ENCODE results near the gene ALG9. TPM values are rescaled to one million over a fixed set of nuclear protein-coding genes. Genes with fewer than 3 reads are reported as not detected.

ALG9 gene
- total RNA-seq, 3 donors from 2014 or later, result 31.8 to 46.2 (median 43.9) TPM

DNA sequence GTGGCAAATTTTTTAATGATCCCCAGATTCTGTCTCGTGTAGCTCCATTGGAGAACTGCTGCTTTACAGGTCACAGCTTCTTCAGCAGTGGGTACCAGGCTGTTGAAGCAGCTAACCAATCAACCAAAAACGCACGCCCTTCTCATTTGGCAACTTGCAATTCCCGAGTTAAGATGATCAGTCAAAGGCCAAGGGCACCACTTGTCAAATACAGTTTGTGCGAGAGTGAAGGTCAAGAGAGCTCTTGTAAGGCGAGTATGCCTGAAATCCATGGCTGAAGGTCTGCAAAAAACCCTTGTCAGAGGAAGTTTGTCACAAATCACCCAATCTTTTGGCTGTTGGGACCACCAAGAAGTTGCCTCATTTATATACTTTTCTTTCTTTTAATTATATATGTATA is 92.3 kb downstream of the ALG9 start:
- TF ChIP-seq POLR2A (IDR thresholded peaks at IDR 0.05) (no peak), POLR2AphosphoS5 (IDR thresholded peaks at IDR 0.05) (no peak)
- TF ChIP-seq, protein P1, sequence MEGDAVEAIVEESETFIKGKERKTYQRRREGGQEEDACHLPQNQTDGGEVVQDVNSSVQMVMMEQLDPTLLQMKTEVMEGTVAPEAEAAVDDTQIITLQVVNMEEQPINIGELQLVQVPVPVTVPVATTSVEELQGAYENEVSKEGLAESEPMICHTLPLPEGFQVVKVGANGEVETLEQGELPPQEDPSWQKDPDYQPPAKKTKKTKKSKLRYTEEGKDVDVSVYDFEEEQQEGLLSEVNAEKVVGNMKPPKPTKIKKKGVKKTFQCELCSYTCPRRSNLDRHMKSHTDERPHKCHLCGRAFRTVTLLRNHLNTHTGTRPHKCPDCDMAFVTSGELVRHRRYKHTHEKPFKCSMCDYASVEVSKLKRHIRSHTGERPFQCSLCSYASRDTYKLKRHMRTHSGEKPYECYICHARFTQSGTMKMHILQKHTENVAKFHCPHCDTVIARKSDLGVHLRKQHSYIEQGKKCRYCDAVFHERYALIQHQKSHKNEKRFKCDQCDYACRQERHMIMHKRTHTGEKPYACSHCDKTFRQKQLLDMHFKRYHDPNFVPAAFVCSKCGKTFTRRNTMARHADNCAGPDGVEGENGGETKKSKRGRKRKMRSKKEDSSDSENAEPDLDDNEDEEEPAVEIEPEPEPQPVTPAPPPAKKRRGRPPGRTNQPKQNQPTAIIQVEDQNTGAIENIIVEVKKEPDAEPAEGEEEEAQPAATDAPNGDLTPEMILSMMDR (IDR thresholded peaks at IDR 0.05), result no peak
- DNase-seq (ENCODE audit: low spot score in 2 of 2), result no peak
- Histone ChIP-seq H3K4me3 (no peak overlapping the region), H3K9me3 (no peaks in the 10 kb centered on the region), H3K27me3 (no peaks in the 10 kb centered on the region), H3K36me3 (no peaks in the 10 kb centered on the region), H3K27ac (no peak overlapping the region), H3K4me1 (no peaks in the 10 kb centered on the region)
- intact Hi-C loops (cut with DNase I; ENCODE audit: low total_unique reads), result loop anchor here (10.0 kb wide), 1 partner anchor 184 kb away; no protein-coding TSS in a partner anchor

DNA sequence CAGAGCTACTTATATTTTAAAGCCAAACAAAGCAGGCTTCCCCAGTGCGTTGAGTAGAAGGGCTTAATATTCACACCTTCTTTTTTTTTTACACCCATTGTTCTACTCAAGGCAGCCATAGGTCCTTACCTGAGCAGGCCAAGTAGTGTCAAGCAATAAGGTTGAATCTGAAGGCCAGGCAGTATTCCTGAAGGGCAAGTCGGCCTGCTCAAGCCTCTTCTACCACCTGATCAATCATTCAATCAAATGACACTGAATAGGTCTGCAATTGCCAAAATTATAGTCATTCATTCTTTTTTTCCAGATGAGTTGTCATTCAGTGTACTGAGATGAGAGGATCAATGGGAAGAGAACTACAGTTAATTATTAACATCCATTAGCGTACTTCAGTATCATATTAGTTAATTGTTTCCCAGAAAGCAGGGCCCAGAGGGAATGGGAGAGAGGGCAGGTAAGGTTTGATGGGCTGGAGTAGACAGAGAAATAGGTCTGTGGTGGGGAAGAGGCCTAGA is 93.3 kb downstream of the ALG9 start:
- Histone ChIP-seq H3K27ac (no peak overlapping the region), H3K36me3 (no peaks in the 10 kb centered on the region), H3K4me1 (no peaks in the 10 kb centered on the region), H3K4me3 (no peak overlapping the region), H3K9me3 (no peaks in the 10 kb centered on the region), H3K27me3 (no peaks in the 10 kb centered on the region)
- TF ChIP-seq POLR2AphosphoS5 (IDR thresholded peaks at IDR 0.05), result no peak
- TF ChIP-seq POLR2A (IDR thresholded peaks at IDR 0.05), result no peak
- TF ChIP-seq, protein P1 (IDR thresholded peaks at IDR 0.05), result no peak
- DNase-seq (ENCODE audit: low spot score in 2 of 2), result no peak
- intact Hi-C loops (cut with DNase I; ENCODE audit: low total_unique reads), result loop anchor here (10.0 kb wide), 1 partner anchor 183 kb away; no protein-coding TSS in a partner anchor

DNA sequence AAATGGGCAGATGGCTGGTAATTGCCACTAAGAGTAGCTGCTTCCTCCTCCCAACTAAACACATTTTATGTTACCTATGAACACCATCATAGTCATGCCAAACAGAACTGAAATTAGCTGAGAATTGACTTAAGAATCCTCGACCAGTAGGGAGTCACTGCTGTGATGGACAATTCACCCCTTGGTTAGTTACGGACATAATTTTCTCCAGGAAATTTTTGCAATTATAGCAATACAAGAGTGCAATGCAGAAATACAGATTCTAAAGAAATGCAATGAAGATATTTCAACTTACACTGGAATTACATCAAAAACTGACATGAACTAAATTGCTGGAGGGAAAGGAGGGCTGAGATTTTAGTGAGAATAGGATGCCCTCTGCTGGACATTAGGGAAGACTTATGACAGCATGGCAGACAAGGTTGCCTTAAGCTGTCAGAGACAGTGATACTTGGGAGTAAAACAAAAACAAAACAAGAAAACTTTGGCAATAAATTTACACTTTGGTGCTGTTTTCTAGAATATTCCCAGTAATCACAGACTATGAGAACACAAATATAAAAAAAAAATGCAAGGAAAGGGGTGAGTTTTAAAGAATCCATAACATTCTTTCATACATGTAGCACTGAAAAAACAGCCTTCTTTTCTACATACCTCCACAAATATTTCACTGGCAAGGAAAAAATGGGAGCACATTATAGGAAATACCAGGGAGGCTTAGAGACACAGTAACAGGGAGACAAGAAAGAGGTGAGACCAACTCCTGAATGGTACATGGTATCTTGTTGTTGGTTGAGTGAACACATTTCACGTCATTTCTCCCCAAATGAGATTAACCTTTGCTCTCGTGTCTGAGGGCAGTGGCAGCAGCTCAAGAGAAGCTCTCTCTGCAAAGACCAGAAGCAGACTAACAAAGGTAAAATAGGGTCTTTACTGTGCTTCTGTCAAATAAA is 94.0 kb downstream of the ALG9 start:
- no peak overlapping the region for H3K4me3 ChIP-seq
- no peaks in the 10 kb centered on the region for H3K9me3 ChIP-seq
- no peaks in the 10 kb centered on the region for H3K27me3 ChIP-seq
- H3K4me1 ChIP-seq, result no peaks in the 10 kb centered on the region
- no peaks in the 10 kb centered on the region for H3K36me3 ChIP-seq
- TF ChIP-seq POLR2AphosphoS5 (IDR thresholded peaks at IDR 0.05) (peak in 1 of 3 donors; percentile 25), POLR2A (IDR thresholded peaks at IDR 0.05) (no peak)
- TF ChIP-seq, protein P1 (IDR thresholded peaks at IDR 0.05), result peak; percentile 73 to 89 (median 84)
- DNase-seq (ENCODE audit: low spot score in 2 of 2), result no peak
- intact Hi-C loops (cut with DNase I; ENCODE audit: low total_unique reads), result loop anchor here (10.0 kb wide), 1 partner anchor 183 kb away; no protein-coding TSS in a partner anchor
- H3K27ac ChIP-seq, result no peak overlapping the region

DNA sequence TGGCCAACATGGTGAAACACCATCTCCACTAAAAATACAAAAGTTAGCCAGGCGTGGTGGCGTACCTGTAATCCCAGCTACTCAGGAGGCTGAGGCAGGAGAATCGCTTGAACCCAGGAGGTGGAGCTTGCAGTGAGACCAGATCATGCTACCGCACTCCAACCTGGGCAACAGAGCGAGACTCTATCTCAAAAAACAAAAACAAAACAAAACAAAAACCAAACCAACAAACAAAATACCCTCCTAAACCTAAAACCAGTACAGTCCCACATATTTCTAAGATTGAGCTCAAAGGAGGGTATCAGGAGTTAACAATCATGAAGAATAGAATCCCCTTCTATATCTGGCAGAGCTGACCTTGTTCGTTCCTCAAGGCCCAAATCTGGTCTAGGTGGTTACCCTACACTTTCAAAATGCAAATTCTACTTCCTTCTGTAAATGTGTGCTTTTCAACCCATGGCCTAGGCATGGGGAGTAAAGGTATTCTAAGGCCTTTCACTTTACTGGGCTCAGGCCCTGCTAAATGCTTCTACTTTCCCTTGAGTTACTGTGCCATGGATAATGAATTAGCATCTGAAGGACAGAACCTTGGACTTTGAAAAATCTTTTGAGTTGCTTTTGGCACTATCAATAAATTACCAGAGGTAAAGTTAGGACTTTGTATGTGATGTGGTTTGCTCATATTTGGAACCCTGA is 94.8 kb downstream of the ALG9 start:
- no peak overlapping the region for H3K4me3 ChIP-seq
- no peaks in the 10 kb centered on the region for H3K36me3 ChIP-seq
- no peak for DNase-seq (ENCODE audit: low spot score in 2 of 2)
- intact Hi-C loops (cut with DNase I; ENCODE audit: low total_unique reads), result loop anchor here (10.0 kb wide), 1 partner anchor 182 kb away; no protein-coding TSS in a partner anchor
- no peaks in the 10 kb centered on the region for H3K9me3 ChIP-seq
- TF ChIP-seq, protein P1 (IDR thresholded peaks at IDR 0.05), result no peak
- TF ChIP-seq POLR2AphosphoS5 (IDR thresholded peaks at IDR 0.05), result no peak
- TF ChIP-seq POLR2A (IDR thresholded peaks at IDR 0.05), result no peak
- H3K27ac ChIP-seq, result no peak overlapping the region
- H3K27me3 ChIP-seq, result no peaks in the 10 kb centered on the region
- H3K4me1 ChIP-seq, result no peaks in the 10 kb centered on the region

Measured in breast epithelium (tissue), 4 donors.